Activated CD8-positive, alpha-beta memory T cell treated with anti-CD3 and anti-CD28 coated beads, Interleukin-2, amount 50 U/mL, for 4 hours (primary cell): ENCODE results near the gene B4GALNT2.
"Not testable (repeated sequence)": the region's sequence is repeated elsewhere in the genome, so short reads cannot be mapped to it uniquely, and the experiment has no call there.

ENCODE experiments used
- DNase-seq: peaks from one replicate; pipeline ENCODE4 v3.0.0-alpha.2; 2020

Gene B4GALNT2

DNA sequence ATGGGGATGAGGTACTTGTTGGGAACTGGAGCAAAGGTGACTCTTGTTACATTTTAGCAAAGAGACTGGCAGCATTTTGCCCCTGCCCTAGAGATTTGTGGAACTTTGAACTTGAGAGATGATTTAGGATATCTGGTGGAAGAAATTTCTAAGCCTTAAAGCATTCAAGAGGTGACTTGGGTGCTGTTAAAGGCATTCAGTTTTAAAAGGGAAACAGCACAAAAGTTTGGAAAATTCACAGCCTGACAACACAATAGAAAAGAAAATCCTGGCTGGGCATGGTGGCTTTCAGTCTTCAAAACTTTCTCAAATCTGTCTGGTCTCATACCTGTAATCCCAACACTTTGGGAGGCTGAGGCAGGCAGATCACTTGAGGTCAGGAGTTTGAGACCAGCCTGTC, 52.0 kb downstream of the B4GALNT2 start:
- DNase-seq, result not testable (repeated sequence)

GRCh38 chr17:49185381-49185780, 52.8 kb downstream of the B4GALNT2 start:
- not testable (repeated sequence) for DNase-seq

DNA sequence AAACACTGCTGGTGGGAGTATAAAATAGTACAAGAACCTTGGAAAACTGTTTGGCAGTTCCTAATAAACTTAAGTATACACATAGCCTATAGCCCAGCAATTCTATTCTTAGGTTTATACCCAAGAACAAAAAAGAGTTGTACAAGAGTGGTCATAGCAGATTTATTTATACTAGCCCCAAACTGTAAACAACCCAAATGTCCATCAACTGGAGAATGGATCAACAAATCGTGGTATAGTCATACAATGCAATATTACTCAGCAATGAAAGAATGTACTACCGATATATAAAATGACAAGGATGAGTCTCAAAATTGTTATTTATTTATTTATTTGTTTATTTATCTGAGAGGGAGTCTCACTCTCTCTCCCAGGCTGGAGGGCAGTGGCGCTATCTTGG, 54.7 kb downstream of the B4GALNT2 start:
- DNase-seq, result no peak

DNA sequence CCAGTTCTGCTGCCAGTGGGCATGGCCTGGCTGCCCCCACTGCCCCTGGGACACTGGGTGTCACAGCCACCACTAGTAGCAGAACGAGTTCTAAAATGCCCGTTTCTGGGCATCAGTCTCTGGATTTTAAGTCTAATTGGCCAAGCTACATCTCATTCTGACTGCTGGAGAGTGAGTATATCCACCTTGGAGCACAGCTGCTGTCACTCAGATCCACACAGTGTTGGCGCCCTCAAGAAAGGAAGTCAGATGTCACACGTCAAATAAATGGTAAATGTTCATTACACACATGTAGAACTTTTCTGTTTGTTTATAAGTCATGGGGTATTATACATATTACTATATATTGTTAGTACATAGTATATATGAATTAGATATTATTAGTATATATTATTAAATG, 58.4 kb downstream of the B4GALNT2 start:
- no peak for DNase-seq

DNA sequence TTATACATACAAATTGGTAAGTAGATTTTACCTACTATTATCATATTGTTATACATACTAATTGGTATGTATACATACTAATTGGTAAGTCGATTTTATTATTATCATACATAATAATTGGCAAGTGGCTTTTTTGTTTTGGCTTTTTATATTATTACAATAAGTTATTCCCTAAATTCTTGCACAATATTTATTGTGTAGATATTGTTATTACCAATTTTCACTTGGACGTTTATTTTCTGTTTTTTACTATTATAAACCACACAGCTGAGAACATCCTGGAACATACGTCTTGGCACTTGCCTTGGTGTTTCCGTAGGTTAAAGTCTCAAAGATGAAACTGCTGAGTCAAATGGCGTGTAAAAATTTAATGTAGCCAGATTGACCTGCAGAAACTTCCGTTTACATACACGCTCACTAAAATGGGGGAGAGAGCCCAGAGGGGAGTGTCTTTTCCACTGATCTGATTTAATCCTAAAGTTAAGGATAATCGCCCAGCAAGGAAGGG, 58.9 kb downstream of the B4GALNT2 start:
- DNase-seq, result no peak

GRCh38 chr17:49191917-49192741, 59.6 kb downstream of the B4GALNT2 start:
- peak; percentile 93 for DNase-seq

GRCh38 chr17:49193513-49194296, 61.1 kb downstream of the B4GALNT2 start:
- DNase-seq, result no peak

- DNase-seq, result no peak
Observed at GRCh38 chr17:49194297-49194607, 61.7 kb downstream of the B4GALNT2 start.

DNA sequence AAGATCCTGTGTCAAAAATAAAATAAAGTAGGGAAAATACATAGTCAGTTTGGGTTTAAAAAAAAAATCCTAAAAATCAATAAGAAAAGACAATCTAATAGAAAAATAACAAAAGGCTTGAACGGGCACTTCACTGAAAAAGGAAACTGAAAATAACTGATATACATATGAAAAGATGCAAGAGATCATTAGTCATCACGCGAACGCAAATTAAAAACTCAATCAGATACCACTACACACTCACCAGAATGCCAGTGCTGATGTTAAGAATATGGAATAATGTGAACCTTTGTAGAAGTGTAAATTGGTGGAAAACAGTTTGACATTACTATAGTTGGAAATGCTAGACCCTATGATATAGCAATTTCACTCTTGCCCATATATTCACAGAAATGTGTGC, 63.2 kb downstream of the B4GALNT2 start:
- DNase-seq, result no peak

GRCh38 chr17:49196520-49196919, 64.0 kb downstream of the B4GALNT2 start:
- DNase-seq, result no peak

DNA sequence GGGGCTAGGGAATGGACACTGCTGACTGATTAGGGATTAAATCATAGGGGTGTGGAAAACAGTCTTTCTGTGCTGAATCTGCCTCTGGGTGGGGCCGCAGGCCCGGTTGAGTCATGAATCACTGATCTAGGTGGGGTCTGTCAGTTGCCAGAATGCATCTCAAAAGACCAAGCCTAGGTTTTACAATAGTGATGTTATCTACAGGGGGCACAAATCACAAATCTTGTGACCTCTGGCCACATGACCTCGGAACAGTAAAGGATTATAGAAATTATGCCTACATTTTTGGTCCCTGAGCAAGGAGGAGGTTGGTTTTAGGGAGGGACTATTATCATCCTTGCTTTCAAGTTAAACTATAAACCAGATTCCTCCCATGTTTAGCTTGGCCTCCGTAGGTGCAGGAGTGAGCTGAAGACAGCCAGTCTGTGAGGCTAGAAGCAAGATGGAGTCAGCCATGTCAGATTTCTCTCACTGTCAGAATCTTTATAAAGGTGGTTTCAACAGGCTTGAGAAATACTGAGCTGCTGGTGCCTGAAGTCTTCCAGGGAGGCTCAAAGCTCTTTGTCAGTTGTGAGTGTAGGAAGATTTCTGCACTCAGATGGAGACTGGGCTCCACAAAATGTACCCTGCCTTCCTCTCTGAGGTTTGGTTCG, 64.9 kb downstream of the B4GALNT2 start:
- no peak for DNase-seq

DNA sequence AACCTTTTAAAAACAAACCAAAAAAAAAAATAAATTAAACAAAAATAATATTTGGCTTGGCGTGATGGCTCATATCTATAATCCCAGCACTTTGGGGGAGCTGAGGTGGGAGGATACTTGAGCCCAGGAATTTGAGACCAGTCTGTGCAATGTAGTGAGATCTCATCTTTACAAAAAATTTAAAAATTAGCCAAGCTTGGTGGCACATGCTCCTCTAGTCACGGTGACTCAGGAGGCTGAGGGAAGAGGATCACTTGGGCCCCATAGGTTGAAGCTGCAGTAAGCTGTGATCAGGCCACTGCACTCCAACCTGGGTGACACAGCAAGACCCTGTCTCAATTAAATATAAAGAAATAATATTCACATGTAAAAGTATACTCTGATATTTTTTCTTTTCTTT, 65.6 kb downstream of the B4GALNT2 start:
- DNase-seq, result no peak

DNA sequence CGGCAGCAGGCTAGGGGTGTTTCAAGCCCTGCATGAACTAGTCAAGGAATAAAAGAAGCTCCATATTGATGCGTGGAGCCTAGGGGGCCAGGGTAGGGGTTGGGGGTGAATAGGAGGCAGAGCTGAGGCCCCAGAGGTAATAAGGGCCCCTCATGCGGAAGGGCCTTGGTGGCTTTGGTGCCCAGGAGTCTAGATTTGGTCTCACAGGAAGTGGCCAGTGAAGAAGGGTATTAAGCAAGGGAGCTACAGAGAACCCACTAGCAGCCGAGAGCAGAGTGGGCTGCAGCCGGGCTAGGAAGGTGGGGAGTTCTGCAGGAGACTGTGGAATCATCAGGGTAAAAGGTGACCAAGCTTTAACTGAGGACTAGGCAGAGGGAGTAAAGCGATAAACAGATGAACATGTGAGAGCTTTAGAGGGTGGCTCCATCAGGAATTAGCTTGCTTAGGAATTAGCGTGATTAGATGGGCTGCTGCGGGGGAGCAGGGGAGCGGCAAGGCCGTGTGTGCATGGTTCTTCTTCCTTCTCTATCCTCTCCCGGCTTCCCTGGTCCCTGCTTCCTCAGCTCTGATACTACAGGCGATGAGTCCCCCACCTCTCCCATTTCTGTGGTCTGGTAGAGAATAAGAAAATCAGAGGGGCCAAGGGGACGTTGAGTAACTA, 68.0 kb downstream of the B4GALNT2 start:
- no peak for DNase-seq

DNA sequence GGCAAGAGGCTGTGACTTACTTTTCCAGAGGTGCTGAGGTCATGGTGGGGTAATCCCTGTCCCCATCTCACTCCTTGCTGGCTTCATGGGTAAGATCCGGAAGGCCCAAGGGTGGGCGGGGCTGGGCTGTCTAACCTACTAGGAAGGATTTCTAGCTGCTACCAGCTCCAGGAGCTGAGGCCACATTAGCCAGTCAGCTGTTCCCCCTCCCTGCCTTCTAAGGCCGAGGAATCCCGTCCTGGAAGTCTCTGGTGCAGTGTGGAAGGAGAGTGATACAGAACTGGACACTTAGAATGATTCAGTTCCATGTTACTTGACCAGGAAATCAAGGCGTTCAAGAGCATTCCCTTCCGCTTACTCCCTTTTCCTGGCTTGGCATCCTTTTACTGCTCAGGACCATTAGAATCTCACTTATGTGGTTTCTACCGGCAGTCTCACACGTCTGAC, 68.9 kb downstream of the B4GALNT2 start:
- DNase-seq, result no peak

GRCh38 chr17:49203796-49204195, 71.2 kb downstream of the B4GALNT2 start:
- no peak for DNase-seq

- DNase-seq, result no peak
Observed at GRCh38 chr17:49204516-49204915, 71.9 kb downstream of the B4GALNT2 start.

GRCh38 chr17:49209061-49209571, 76.5 kb downstream of the B4GALNT2 start:
- no peak for DNase-seq

- peak; percentile 56 for DNase-seq
Observed at GRCh38 chr17:49210158-49211029, 77.8 kb downstream of the B4GALNT2 start, which contains the start of the genes ABI3 and GNGT2. ABI3 (plus strand) TSS chr17:49210707; CDS start chr17:49210725, 18 bp downstream. GNGT2 (minus strand) TSS chr17:49210574; CDS start chr17:49207422, 3,152 bp downstream.

GRCh38 chr17:49213399-49213798, 80.8 kb downstream of the B4GALNT2 start:
- DNase-seq, result no peak

- DNase-seq, result no peak
Observed at GRCh38 chr17:49213847-49214246, 81.3 kb downstream of the B4GALNT2 start.

DNA sequence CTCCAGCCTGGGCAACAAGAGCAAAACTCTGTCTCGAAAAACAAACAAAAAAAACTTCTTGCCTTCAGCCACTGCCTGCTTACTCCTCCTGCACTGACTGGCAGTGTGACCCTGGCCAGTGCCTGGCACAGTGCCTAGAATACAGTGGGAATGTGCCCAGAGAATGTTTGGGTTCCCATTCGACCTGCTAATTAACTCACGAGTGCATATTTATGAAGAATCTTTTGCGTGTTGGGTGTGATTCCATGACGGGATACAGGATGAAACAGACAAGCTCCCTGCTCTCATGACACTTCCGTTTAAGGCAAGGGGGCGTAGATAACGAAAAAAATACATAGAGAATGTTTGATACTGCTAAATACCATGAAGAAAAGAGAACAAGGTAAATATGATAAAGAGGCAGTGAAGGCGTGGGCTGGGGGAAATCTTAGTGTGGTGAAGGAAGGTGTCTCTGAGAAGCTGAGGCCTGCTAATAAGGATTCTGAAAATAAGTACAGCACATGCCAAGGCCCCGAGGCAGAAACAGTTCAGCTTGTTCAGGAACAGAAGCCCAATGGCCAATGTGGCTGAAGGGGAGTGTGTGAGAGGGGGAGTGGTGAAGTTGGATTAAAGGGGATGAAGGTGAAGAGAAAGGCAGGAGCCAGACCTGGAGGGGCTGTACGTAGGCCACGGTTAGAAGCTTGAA, 82.2 kb downstream of the B4GALNT2 start:
- peak; percentile 50 for DNase-seq
